IMR-90 (cell line): ENCODE results near the gene TAF4B. TPM values are rescaled to one million over a fixed set of nuclear protein-coding genes. Genes with fewer than 3 reads are reported as not detected.

ENCODE experiments used
- ATAC-seq: fragments of 200-7000 bp; cut with Tn5 transposase; 2 replicates; pipeline ENCODE4 v1.9.1; 2020; ENCODE audit warnings: low read depth, mild to moderate bottlenecking, moderate library complexity
- BruUV-seq: library from RNA; stranded (reverse); fragments of 400-500 nt; replicated peaks from 2 replicates; lab custom pipeline; 2021; lab: Mats Ljungman, UMichigan
- CTCF ChIA-PET: fragments of 300-600 bp; formaldehyde crosslinking; extraction: SDS; loops from one replicate; lab custom pipeline; 2021; ENCODE audit warnings: antibody characterized with exemption; lab: Yijun Ruan, JAX
- POLR2A ChIA-PET: fragments of 300-600 bp; sonication (Branson Sonifier 250); formaldehyde crosslinking; loops from one replicate; lab custom pipeline; 2022; ENCODE audit warnings: antibody characterized with exemption; ENCODE audit not compliant: unreplicated experiment; lab: Charles Lee
- DNase-seq: peaks from one replicate; pipeline ENCODE4 v3.0.0; 2013
- H2AFZ ChIP-seq: replicated peaks from 2 replicates; pipeline ENCODE3; 2013; ENCODE audit warnings: low read length, mild to moderate bottlenecking; ENCODE audit not compliant: poor library complexity
- H2AK5ac ChIP-seq: 2 replicates; pipeline ENCODE4 v1.6.1; 2013; ENCODE audit warnings: low read depth, low read length, inconsistent platforms
- H2AK9ac ChIP-seq: replicated peaks from 2 replicates; pipeline ENCODE3; 2013; ENCODE audit warnings: mild to moderate bottlenecking, low read depth, low read length, moderate library complexity; ENCODE audit not compliant: poor library complexity
- H2BK120ac ChIP-seq: 2 replicates; pipeline ENCODE4 v1.6.1; 2013; ENCODE audit warnings: low read depth, low read length, inconsistent platforms
- H2BK15ac ChIP-seq: 3 replicates; pipeline ENCODE4 v1.6.1; 2013; ENCODE audit warnings: low read depth, low read length, inconsistent platforms
- H2BK20ac ChIP-seq: 2 replicates; pipeline ENCODE4 v1.6.1; 2013; ENCODE audit warnings: low read depth, mild to moderate bottlenecking, inconsistent platforms, low read length, moderate library complexity
- H2BK5ac ChIP-seq: 2 replicates; pipeline ENCODE4 v1.6.1; 2013; ENCODE audit warnings: mild to moderate bottlenecking, low read depth, low read length, inconsistent platforms; ENCODE audit not compliant: poor library complexity, severe bottlenecking
- H3K14ac ChIP-seq: replicated peaks from 2 replicates; pipeline ENCODE4 v1.6.1; 2013; ENCODE audit warnings: low read depth, low read length, inconsistent platforms
- H3K18ac ChIP-seq: 2 replicates; pipeline ENCODE4 v1.6.1; 2013; ENCODE audit warnings: low read depth, low read length, control low read depth
- H3K23ac ChIP-seq: 2 replicates; pipeline ENCODE4 v1.6.1; 2013; ENCODE audit warnings: low read depth, low read length, inconsistent platforms
- H3K27ac ChIP-seq: 2 replicates; pipeline ENCODE4 v1.5.1; 2013; ENCODE audit warnings: mild to moderate bottlenecking, control low read depth, low read length; ENCODE audit not compliant: insufficient read depth
- H3K27me3 ChIP-seq: 2 replicates; pipeline ENCODE4 v1.6.1; 2013; ENCODE audit warnings: low read length; ENCODE audit not compliant: control insufficient read depth, insufficient read depth
- H3K36me3 ChIP-seq: 2 replicates; pipeline ENCODE4 v1.6.1; 2013; ENCODE audit warnings: low read length, mixed read lengths; ENCODE audit not compliant: control insufficient read depth, insufficient read depth
- H3K4ac ChIP-seq: 2 replicates; pipeline ENCODE4 v1.6.1; 2013; ENCODE audit warnings: low read depth, low read length, inconsistent platforms
- H3K4me1 ChIP-seq: 2 replicates; pipeline ENCODE4 v1.6.1; 2013; ENCODE audit warnings: low read length, mixed read lengths; ENCODE audit not compliant: control insufficient read depth, insufficient read depth
- H3K4me2 ChIP-seq: 2 replicates; pipeline ENCODE4 v1.6.1; 2013; ENCODE audit warnings: low read depth, mild to moderate bottlenecking, control low read depth, low read length, moderate library complexity
- H3K4me3 ChIP-seq: 2 replicates; pipeline ENCODE4 v1.5.1; 2013; ENCODE audit warnings: low read depth, mild to moderate bottlenecking, control low read depth, low read length, moderate library complexity; ENCODE audit not compliant: insufficient read depth
- H3K56ac ChIP-seq: 2 replicates; pipeline ENCODE4 v1.6.1; 2013; ENCODE audit warnings: low read length, inconsistent platforms; ENCODE audit not compliant: insufficient read depth; ENCODE audit errors: extremely low read depth
- H3K79me1 ChIP-seq, 2 experiments: 2 replicates each; pipeline ENCODE4 v1.6.1; 2013; ENCODE audit warnings: low read length in 2 of 2, inconsistent platforms in 1 of 2, low read depth in 1 of 2
- H3K9ac ChIP-seq: 2 replicates; pipeline ENCODE4 v1.6.1; 2013; ENCODE audit warnings: low read depth, low read length, control low read depth
- H3K9me1 ChIP-seq: 2 replicates; pipeline ENCODE4 v1.6.1; 2013; ENCODE audit warnings: low read length, inconsistent platforms; ENCODE audit not compliant: insufficient read depth
- H3K9me3 ChIP-seq: 2 replicates; pipeline ENCODE4 v1.6.1; 2013; ENCODE audit warnings: low read length; ENCODE audit not compliant: control insufficient read depth, insufficient read depth
- H4K20me1 ChIP-seq: 2 replicates; pipeline ENCODE4 v1.6.1; 2013; ENCODE audit warnings: low read length, inconsistent platforms; ENCODE audit not compliant: insufficient read depth
- H4K5ac ChIP-seq: 2 replicates; pipeline ENCODE4 v1.6.1; 2013; ENCODE audit warnings: mild to moderate bottlenecking, low read depth, low read length, control low read depth
- H4K8ac ChIP-seq, 2 experiments: 2 replicates each; pipeline ENCODE4 v1.6.1; 2013; ENCODE audit warnings: low read depth in 2 of 2, low read length in 2 of 2, control low read depth in 1 of 2, inconsistent platforms in 1 of 2
- H4K91ac ChIP-seq: 2 replicates; pipeline ENCODE4 v1.6.1; 2013; ENCODE audit warnings: low read depth, low read length, inconsistent platforms; ENCODE audit not compliant: insufficient read depth
- BHLHE40 ChIP-seq: fragments of 150-350 bp; IDR thresholded peaks from 2 replicates; pipeline ENCODE4 v1.6.1; 2016; ENCODE audit warnings: mild to moderate bottlenecking, low read depth, low read length
- CEBPB ChIP-seq: IDR thresholded peaks from 2 replicates; pipeline ENCODE4 v1.6.1; 2012; ENCODE audit warnings: low read depth, low read length, improper control_type of control experiment
- CHD1 ChIP-seq: IDR thresholded peaks from 2 replicates; pipeline ENCODE4 v1.6.1; 2012; ENCODE audit warnings: low read depth, low read length, improper control_type of control experiment
- ELK1 ChIP-seq: fragments of 150-350 bp; IDR thresholded peaks from 2 replicates; pipeline ENCODE4 v1.6.1; 2016; ENCODE audit warnings: low read depth, mild to moderate bottlenecking, low read length, moderate library complexity, borderline replicate concordance
- FOS ChIP-seq: fragments of 150-350 bp; IDR thresholded peaks from 2 replicates; pipeline ENCODE4 v1.6.1; 2016; ENCODE audit warnings: low read depth, low read length
- MAFK ChIP-seq: IDR thresholded peaks from 2 replicates; pipeline ENCODE4 v1.6.1; 2012; ENCODE audit warnings: low read depth, low read length, improper control_type of control experiment
- MAZ ChIP-seq: IDR thresholded peaks from 2 replicates; pipeline ENCODE4 v1.6.1; 2012; ENCODE audit warnings: low read depth, mild to moderate bottlenecking, low read length, improper control_type of control experiment, moderate library complexity, borderline replicate concordance
- MXI1 ChIP-seq: IDR thresholded peaks from 2 replicates; pipeline ENCODE4 v1.6.1; 2012; ENCODE audit warnings: low read depth, mild to moderate bottlenecking, low read length, moderate library complexity, borderline replicate concordance
- NFE2L2 ChIP-seq: fragments of 150-350 bp; IDR thresholded peaks from 2 replicates; pipeline ENCODE4 v1.6.1; 2016; ENCODE audit warnings: low read depth, mild to moderate bottlenecking, low read length
- POLR2A ChIP-seq: IDR thresholded peaks from 2 replicates; pipeline ENCODE4 v1.6.1; 2012; ENCODE audit warnings: mild to moderate bottlenecking, low read depth, low read length
- RAD21 ChIP-seq: IDR thresholded peaks from 2 replicates; pipeline ENCODE4 v1.6.1; 2012; ENCODE audit warnings: low read length, improper control_type of control experiment
- RCOR1 ChIP-seq: IDR thresholded peaks from 2 replicates; pipeline ENCODE4 v1.6.1; 2012; ENCODE audit warnings: mild to moderate bottlenecking, low read length, improper control_type of control experiment; ENCODE audit not compliant: insufficient replicate concordance
- RFX5 ChIP-seq: IDR thresholded peaks from 2 replicates; pipeline ENCODE4 v1.8.0; 2012; ENCODE audit warnings: low read depth, mild to moderate bottlenecking, low read length, moderate library complexity
- SMC3 ChIP-seq: fragments of 150-350 bp; IDR thresholded peaks from 2 replicates; pipeline ENCODE4 v1.6.1; 2016; ENCODE audit warnings: low read depth, mild to moderate bottlenecking, antibody characterized with exemption, low read length, moderate library complexity
- USF2 ChIP-seq: fragments of 150-350 bp; IDR thresholded peaks from 2 replicates; pipeline ENCODE4 v1.6.1; 2017; ENCODE audit warnings: mild to moderate bottlenecking, antibody characterized with exemption, low read length, low read depth
- WGBS, 2 experiments: methylation state at CpG; one replicate each; pipeline versions ENCODE4 v1.1.5 to v1.1.7; 2013; ENCODE audit warnings: missing lambda C conversion rate in 2 of 2; ENCODE audit not compliant: insufficient read length in 1 of 2; ENCODE audit errors: extremely low coverage in 2 of 2; 5-methylcytosine and 5-hydroxymethylcytosine counted together
- dilution Hi-C: fragments of 300-500 bp; cut with HindIII; formaldehyde crosslinking; loops from one replicate; pipeline ENCODE4 v1.14.3; 2018; ENCODE audit warnings: low sequenced_read_pairs; ENCODE audit not compliant: unreplicated experiment
- in situ Hi-C: fragments of 300-500 bp; cut with MboI; formaldehyde crosslinking; loops from 3 replicates; pipeline ENCODE4 v1.14.3; 2019; ENCODE audit warnings: low sequenced_read_pairs, inconsistent platforms, mixed read lengths
- intact Hi-C: fragments of 100-400 bp; cut with micrococcal nuclease; formaldehyde crosslinking; loops from 2 replicates; pipeline ENCODE4 v1.10.0; 2022
- polyA plus RNA-seq, 3 experiments: library from polyadenylated mRNA; depleted of rRNA; stranded (reverse); fragments of >200 nt; gene quantifications; 2 replicates each; pipeline ENCODE4 v1.2.3, GENCODE V29; 2012; ENCODE audit warnings: low replicate concordance in 1 of 3
- total RNA-seq: library from RNA; depleted of rRNA; stranded (reverse); fragments of >200 nt; gene quantifications from 2 replicates; pipeline ENCODE4 v1.2.3, GENCODE V29; 2012
- TF ChIP-seq, protein P1 (sequence below): conservative IDR thresholded peaks from 2 replicates; pipeline ENCODE4 v1.5.1; 2012; ENCODE audit warnings: mild to moderate bottlenecking, low read depth, low read length, improper control_type of control experiment

TAF4B gene
- total and polyA plus RNA-seq, 2 of the 4 experiments (the other 2 are of a cell fraction): 0.38 to 1.1 TPM

- DNase-seq: no peak
- Histone ChIP-seq H3K9ac (no peak overlapping the region), H2AK9ac (no peak overlapping the region), H3K4me3 (no peak overlapping the region), H4K5ac (no peak overlapping the region), H3K79me1 (no peaks in the 10 kb centered on the region), H2BK120ac (no peak overlapping the region), H3K4me2 (no peak overlapping the region), H2AFZ (no peak overlapping the region), H2AK5ac (no peak overlapping the region), H3K4me1 (no peaks in the 10 kb centered on the region), H2BK20ac (no peak overlapping the region), H2BK15ac (no peak overlapping the region), H3K18ac (no peak overlapping the region), H4K91ac (no peak overlapping the region), H2BK5ac (no peak overlapping the region), H3K23ac (no peak overlapping the region), H4K20me1 (no peaks in the 10 kb centered on the region), H3K9me1 (no peaks in the 10 kb centered on the region), H3K56ac (no peak overlapping the region), H3K14ac (no peak overlapping the region), H3K36me3 (no peaks in the 10 kb centered on the region), H3K9me3 (no peaks in the 10 kb centered on the region), H3K4ac (no peak overlapping the region), H3K27ac (no peak overlapping the region), H4K8ac (no peak overlapping the region), H3K27me3 (no peaks in the 10 kb centered on the region; the same call in 1 of the 2 replicates)
- dilution Hi-C loops (no loop called here), intact Hi-C loops (no loop called here), in situ Hi-C loops (no loop called here)
- ChIA-PET POLR2A (no interaction called here), CTCF (no interaction called here)
- ATAC-seq: no peak
- TF ChIP-seq RAD21 (no peak), MXI1 (no peak), USF2 (no peak), BHLHE40 (no peak), RFX5 (no peak), FOS (no peak), ELK1 (no peak), NFE2L2 (no peak), POLR2A (no peak), RCOR1 (no peak), MAZ (no peak), CHD1 (no peak), MAFK (no peak), SMC3 (no peak), CEBPB (no peak)
- TF ChIP-seq, protein P1, sequence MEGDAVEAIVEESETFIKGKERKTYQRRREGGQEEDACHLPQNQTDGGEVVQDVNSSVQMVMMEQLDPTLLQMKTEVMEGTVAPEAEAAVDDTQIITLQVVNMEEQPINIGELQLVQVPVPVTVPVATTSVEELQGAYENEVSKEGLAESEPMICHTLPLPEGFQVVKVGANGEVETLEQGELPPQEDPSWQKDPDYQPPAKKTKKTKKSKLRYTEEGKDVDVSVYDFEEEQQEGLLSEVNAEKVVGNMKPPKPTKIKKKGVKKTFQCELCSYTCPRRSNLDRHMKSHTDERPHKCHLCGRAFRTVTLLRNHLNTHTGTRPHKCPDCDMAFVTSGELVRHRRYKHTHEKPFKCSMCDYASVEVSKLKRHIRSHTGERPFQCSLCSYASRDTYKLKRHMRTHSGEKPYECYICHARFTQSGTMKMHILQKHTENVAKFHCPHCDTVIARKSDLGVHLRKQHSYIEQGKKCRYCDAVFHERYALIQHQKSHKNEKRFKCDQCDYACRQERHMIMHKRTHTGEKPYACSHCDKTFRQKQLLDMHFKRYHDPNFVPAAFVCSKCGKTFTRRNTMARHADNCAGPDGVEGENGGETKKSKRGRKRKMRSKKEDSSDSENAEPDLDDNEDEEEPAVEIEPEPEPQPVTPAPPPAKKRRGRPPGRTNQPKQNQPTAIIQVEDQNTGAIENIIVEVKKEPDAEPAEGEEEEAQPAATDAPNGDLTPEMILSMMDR: no peak
- no TSS peak for BruUV-seq
- WGBS, 2 experiments: no CpG with 5 or more reads among the region's 3 CpGs
Measured at GRCh38 chr18:26207937-26208336, 18.3 kb upstream of the TAF4B start.
